GM21360 (cell line): ENCODE measurements around the gene MRGPRD.

ENCODE experiments used
- ATAC-seq: cut with Tn5 transposase; IDR thresholded peaks from one replicate; pipeline ENCODE4 v1.9.1; 2021; ENCODE audit warnings: mild to moderate bottlenecking, moderate library complexity; ENCODE audit not compliant: unreplicated experiment

Gene MRGPRD

GRCh38 chr11:68970921-68971636, 9.7 kb downstream of the MRGPRD start:
- ATAC-seq, result no peak

GRCh38 chr11:68969386-68969785, 11.4 kb downstream of the MRGPRD start:
- ATAC-seq, result no peak

- ATAC-seq, result no peak
Observed at GRCh38 chr11:68968306-68969250, 12.2 kb downstream of the MRGPRD start.

GRCh38 chr11:68966894-68967780, 13.6 kb downstream of the MRGPRD start:
- ATAC-seq, result no peak

DNA sequence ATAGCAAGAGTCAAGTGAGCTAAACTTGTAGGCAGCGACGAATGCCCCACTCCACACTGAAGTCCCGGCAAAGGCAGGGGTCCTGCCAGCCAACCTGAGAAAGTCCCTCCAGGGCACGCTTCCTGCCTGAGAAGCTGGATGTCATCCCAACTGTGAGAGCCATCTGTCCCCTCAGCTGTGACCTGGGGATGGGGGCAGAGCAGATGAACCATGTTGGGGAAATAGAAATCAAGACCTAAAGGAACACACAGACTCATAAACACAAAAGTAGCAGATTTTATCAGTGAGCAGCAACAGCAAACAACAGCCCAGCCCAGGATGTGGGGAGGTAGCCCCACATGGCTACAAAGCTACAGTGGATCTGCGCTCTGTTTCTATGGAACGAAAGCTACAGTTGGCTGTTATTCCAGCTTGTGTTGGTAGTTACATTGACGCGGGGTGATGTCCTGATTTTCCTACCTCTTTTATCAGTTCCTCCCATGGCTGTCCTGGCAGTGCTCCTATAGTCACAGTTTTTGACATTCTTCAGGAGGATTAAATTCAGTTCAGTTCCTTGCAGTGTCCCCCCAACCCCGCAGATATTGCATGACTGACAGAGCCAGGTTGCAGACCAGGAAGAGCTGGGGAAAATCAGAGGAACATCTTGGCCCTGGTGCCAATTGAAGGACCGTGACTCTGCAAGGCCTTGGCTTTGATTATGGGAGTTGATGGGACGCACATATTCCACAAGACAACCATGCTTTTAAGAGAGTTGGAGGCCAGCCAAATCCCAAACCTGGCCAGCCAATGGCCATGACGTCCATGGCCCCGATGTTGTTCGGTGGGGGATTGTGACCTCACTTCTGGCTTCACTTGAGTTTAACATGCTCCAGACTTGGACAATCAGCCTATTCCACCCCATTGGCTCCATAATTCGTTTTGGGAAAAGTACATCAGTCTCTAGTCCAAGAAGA, 14.6 kb downstream of the MRGPRD start:
- no peak for ATAC-seq

GRCh38 chr11:68963779-68964178, 17.0 kb downstream of the MRGPRD start:
- no peak for ATAC-seq

DNA sequence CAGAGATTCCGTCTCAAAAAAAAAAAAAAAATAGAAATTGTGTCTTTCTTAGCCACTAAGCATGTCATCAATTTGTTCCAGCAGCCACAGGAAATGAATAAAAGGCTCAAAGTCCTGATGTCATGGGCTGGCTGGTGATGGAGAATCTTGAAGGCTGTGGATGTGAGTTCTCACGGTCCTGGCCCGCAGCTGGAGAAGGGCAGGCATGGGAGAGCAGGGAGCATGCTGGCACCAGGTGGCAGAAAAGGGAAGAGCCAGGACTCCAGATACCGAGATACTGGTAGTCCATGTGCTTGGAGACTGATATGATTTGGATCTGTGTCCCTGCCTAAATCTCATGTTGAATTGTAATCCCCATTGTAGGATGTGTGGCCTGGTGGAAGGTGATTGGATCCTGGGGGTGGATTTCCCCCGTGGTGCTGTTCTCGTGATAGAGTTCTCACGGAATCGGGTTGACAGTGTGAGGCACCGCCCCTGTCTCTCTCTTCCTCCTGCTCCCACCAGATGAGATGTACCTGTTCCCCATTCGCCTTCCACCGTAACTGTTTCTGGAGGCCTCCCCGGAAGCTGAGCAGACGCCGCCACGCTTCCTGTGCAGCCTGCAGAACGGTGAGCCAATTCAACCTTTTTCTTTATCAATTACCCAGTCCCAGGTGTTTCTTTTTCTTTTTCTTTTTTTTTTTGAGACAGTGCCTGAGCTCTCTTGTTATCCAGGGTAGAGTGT, 18.1 kb downstream of the MRGPRD start:
- no peak for ATAC-seq

DNA sequence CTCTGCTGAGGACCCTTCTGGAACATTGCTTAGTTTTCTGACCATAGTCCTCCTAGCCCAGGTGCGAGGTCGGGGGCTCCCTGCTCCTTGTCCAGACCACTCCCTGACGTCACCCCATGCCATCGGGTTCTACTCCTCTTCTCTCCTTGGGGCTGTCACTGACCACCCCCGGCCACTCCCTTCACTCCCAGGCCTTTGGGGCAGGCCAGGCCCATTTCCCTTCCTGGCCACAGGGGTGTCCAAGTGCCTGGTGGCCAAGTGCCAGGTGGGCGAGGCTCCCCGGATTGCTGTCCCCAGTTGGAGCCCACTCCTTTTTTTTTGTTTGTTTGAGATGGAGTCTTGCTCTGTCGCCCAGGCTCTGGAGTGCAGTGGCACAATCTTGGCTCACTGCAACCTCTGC, 19.5 kb downstream of the MRGPRD start:
- ATAC-seq, result no peak

DNA sequence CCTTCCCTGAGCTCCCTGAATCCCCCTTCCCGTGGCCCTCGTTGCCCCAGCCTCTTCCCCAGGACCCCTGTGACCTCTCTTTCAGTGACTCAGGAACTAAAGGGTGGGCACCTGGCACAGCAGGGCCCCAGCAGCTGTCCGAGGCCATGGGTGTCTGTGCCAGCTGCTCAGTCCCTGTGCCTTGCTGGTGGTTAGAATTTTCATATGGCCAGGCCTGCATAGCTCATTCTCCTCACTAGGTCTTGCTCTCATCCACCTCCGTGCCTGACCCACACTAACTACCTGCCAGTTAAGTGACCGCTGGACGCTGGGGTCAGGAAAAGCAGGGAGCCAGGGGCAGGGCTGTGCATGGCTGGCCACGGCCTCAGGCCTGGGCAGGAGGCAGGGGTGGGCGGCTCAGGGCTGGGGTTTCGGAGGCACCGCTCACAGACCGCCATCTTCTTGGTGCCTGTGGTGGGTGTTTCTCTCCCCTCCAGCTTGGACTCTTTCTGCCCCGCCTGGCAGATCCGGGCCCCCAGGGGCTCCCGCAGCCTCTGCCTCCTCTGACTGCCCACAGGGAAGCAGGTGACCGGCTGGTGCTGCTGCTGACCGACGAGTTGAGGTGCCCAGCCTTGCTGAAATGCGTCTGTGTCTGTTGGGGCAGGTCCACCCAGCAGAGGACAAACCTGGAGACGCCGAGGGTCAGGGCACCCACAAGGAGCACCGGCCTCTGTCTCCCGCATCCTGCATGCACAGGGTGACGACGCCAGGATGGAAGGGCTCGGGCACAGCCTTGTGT, 20.3 kb downstream of the MRGPRD start:
- no peak for ATAC-seq

DNA sequence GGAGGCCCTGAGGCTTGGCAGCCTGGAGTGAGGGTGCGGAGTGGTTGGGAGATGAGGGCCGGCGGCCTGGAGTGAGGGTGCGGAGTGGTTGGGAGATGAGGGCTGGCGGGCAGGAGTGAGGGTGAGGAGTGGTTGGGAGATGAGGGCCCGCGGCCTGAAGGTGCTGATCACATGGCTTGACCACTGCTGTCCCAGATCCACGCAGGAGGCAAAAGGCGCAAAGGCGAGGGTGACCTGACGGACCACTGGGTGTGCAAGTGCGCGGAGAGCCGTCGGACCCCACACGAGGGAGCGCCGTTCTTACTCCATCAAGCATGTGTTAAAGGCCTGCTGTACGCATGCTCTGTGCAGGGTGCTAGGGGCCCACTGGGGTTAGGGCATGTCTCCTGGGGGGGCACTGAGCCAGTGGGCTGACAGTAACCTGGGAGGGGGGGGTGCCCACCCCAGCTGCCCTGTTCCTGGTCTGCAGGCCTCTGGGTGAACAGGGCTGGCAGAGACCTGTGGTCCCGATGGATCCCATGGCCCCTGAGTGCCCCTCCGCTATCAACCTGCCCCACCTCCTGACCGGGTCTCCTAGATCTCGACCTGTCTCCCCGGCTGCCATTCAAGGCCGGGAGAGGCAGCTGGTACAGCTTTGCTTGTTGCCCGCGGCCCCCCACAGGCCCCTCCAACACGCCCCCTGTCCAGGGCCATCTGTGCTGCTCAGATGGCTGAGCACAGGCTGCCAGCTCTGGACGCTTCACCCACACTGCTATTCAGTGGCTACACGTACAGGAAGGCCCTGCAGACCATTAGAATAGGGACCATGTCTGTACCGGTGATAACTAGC, 21.1 kb downstream of the MRGPRD start:
- no peak for ATAC-seq

DNA sequence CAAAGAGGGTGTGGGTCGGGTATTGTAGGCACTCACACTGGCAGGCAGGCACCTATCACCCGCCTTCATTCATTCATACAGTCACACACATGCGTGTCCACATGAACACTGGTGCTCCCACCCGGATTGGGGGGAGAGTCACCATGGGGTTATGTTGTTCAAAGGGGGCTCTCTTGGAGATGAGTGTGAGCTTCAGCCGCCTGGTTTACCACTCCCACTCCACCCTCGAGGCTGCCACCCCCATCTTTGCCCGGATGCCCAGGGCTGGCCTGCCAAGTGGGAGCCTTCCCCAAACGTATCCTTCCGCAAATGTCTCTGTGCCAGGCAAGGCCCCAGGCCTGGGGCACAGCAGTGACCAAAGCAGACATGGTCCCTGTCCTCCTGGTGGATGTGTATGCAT, 22.6 kb downstream of the MRGPRD start:
- ATAC-seq, result no peak

- ATAC-seq, result no peak
Observed at GRCh38 chr11:68956547-68957254, 24.1 kb downstream of the MRGPRD start.

DNA sequence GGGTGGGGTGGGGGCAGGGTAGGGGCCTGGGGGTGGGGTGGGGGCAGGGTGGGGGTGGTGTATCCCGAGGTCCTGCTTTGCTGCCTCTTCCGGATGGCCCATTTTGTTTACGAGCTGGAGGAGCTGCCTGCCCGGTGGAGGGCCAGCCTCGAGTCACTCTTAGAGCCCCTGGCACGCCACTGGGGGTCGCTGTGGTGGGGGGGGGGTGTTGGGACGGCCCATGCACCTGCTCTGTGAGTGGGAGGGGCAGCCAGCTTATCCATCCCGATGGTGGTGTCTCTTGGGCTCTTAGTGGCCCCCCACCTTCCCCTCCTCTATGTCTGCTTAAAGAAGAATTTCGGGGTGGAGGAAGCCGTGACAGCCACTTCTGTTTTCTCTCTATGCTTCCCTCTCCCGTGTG, 24.6 kb downstream of the MRGPRD start:
- no peak for ATAC-seq

- ATAC-seq, result no peak
Observed at GRCh38 chr11:68955607-68955958, 25.2 kb downstream of the MRGPRD start.

DNA sequence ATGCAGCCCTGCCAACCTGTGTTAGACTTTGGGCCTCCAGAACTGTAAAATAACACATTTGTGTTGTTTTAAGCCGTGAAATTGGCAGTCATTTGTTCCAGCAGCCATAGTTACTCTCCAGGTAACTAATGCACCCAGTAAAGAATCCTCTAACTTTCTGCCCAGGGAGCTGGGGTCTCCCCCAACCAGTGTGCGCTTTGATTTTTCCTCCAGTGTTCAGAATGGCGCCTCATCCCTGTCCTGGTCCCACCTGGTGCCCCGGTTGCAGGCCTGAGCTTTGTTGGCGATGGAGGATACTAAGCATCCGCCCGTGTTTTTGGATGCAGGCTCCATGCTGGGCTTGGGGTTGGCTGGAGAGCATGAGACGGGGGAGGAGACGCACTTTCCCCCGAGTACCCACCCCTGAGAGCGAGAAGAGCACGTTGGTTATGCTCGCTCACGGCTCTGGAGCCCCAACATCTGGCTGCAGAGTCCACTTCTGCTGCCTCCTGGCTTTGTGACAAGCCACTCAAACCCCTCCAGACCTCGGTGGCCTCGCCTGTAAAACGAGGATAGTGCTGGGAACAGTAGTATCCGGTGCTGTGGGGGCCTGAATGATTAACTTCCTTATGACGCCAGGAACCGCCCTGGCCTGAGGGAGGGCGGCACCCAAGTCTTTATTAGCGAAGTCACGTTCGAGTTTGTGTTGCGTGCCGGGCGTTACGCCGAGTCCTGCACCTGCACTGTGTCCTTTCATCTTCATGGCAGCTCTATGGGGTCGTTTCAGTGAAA, 25.8 kb downstream of the MRGPRD start:
- ATAC-seq, result no peak

- no peak for ATAC-seq
Observed at GRCh38 chr11:68950762-68951161, 30.0 kb downstream of the MRGPRD start.
